AG20443 (cell line): Measurements from ENCODE around the gene TBKBP1.

Source experiments
- DNase-seq: peaks from one replicate; pipeline ENCODE4 v3.0.0; 2012; ENCODE audit warnings: low spot score, mixed read lengths

TBKBP1 gene, protein sequence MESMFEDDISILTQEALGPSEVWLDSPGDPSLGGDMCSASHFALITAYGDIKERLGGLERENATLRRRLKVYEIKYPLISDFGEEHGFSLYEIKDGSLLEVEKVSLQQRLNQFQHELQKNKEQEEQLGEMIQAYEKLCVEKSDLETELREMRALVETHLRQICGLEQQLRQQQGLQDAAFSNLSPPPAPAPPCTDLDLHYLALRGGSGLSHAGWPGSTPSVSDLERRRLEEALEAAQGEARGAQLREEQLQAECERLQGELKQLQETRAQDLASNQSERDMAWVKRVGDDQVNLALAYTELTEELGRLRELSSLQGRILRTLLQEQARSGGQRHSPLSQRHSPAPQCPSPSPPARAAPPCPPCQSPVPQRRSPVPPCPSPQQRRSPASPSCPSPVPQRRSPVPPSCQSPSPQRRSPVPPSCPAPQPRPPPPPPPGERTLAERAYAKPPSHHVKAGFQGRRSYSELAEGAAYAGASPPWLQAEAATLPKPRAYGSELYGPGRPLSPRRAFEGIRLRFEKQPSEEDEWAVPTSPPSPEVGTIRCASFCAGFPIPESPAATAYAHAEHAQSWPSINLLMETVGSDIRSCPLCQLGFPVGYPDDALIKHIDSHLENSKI

GRCh38 chr17:47693731-47694580 is at the start of gene TBKBP1:
TBKBP1 (plus strand) TSS chr17:47694161; CDS start chr17:47696113, 1,952 bp downstream.
- peak; percentile 69 for DNase-seq

DNA sequence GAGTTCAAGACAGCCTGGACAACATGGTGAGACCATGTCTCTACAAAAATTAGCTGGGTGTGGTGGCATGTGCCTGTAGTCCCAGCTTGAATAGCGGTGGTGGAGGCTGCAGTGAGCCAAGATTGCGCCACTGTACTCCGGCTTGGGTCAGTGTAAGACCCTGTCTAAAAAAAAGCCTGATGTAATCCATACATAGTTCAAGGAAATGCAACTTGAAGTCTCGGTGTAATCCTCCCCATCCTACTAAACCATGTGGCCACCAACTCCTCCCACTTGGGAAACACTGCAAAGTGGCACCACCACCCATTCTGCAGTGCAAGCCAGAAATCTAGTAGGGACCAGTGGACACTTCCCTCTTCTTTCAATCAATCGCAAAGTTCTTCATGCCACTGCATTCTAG is 49.6 kb upstream of the TBKBP1 start:
- no peak for DNase-seq

DNA sequence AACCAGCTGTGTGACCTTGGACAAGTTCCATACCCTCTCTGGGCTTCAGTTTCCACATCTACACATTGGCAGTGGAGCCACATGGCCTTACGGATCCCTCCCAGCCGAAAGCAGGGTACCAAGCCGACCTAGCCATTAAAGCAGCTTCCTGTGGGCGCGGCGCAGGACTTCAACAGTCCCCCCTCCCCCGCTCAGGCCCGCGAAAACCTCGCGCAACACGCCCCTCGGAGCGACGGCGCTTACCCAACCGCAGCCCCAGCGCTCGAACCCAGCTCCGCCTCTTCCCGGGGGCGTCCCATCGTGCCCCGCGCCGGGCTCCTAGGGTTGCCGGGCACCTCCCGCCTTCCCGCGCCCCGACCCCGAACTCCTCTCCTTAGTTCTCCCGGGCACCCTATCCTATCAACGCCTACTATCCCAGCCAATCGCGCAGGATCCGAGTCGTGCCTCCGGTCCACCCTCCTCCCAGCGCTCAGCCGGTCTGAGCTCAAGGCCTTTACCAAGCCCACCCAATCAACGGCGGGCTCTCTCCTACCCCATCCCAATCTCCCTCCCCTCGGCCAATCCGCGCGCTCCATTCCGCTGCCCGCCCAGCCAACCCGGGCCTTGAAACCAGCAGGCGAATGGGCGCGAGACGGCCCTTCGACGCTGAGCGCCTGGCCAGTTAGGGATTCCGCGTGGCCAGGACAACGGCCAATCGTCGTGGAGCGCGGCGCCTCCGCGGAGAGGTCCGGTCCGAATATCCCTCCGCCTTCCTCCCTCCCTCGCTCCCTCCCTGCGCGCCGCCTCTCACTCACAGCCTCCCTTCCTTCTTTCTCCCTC is 44.6 kb upstream of the TBKBP1 start, which contains the start of gene KPNB1:
KPNB1 (plus strand) TSS at position 767 of the 819 bp plus-strand sequence. CDS start 326 bp downstream, outside the sequence.
- DNase-seq = peak; percentile 95

- DNase-seq = no peak
Measured at GRCh38 chr17:47649972-47650524, 43.9 kb upstream of the TBKBP1 start.

GRCh38 chr17:47650525-47651522 is 43.1 kb upstream of the TBKBP1 start:
- DNase-seq = peak; percentile 97

DNA sequence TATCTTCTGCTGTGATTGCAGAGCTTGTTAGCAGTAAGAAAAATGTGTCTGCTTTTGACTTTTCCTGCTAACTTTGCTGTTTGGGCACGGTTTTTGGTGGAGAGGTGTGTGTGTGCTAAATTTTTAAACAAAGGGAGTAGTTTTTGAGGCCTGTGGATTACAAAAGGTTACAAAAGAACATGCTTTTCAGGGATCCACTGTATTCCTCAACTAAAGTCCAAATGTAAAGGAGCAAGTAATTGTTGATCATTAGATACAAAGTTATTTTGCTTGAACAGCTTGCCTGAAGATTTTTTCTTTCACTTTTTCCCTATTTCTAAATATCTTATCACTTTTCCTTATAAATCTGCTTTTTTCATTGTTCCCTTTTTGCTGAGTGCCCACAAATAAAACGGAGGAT is 42.3 kb upstream of the TBKBP1 start:
- no peak for DNase-seq

- DNase-seq = no peak
Measured at GRCh38 chr17:47652570-47652969, 41.4 kb upstream of the TBKBP1 start.

DNA sequence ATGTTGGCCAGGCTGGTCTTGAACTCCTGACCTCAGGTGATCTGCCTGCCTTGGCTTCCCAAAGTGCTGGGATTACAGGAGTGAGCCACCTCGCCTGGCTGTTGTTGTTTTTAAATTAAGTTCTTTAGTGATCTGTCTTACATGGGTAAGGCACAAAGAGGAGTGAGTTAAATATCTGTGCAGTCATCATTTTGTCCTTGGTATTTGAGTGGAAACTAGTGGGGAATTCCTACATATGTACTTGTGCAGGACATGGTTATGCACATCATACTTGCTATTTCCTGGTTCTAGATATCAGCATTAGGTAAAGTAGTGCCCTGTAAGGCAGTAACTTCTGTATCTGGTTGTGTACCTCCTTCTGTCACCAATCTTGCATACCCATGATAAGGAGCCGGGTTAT is 40.5 kb upstream of the TBKBP1 start:
- DNase-seq = no peak

DNA sequence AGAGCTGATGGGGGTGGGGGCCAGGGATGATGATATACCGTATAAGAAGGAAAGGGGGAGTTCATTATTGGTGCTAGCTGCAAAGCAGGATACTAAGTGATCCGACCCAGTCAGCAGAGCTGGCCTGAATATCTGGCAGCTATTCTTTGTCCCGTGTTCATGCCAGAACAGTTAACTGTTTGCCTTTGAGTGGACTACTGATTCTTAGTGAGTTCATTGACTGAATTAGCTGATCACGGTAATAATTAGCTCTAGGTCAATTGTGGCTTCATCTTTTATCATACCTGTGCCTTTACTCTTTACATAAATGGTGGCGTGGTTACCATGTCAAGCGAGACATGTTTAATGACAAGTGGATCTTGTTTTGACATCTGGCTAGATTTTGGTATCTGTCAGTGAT is 39.0 kb upstream of the TBKBP1 start:
- no peak for DNase-seq

GRCh38 chr17:47660064-47660492 is 33.9 kb upstream of the TBKBP1 start:
- DNase-seq = no peak

DNA sequence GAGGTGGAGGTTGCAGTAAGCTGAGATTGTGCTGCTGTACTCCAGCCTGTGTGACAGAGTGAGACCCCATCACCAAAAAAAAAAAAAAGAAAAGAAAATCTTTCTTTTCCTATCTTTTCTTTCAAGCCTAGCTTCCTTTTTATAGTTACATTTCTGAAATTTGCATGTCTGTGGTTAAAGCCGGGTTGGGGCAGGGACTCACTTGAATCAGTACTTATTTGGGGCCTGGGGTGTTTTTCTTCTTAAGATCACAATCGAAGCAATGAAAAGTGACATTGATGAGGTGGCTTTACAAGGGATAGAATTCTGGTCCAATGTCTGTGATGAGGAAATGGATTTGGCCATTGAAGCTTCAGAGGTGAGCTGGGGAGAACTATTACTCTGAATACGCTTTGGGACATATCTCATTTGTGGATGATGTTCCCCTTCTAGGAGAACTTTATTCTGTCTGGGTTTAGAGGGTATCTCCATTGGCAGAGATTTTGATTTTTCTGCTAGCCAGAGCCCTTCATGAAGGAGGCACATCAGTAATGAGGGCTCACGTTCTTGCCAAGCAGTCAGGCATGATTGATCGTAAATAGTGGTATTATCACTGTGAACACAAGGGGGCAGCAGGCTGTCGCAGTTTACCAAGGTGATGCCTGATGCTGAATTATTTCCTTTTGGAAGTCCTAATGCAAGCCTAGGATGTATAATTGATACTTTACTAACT is 29.9 kb upstream of the TBKBP1 start:
- DNase-seq = peak; percentile 71

GRCh38 chr17:47664624-47664941 is 29.4 kb upstream of the TBKBP1 start:
- DNase-seq = no peak

- peak; percentile 29 for DNase-seq
Measured at GRCh38 chr17:47665655-47666054, 28.3 kb upstream of the TBKBP1 start.

GRCh38 chr17:47669081-47669480 is 24.9 kb upstream of the TBKBP1 start:
- DNase-seq = no peak

GRCh38 chr17:47670064-47670463 is 23.9 kb upstream of the TBKBP1 start:
- no peak for DNase-seq

DNA sequence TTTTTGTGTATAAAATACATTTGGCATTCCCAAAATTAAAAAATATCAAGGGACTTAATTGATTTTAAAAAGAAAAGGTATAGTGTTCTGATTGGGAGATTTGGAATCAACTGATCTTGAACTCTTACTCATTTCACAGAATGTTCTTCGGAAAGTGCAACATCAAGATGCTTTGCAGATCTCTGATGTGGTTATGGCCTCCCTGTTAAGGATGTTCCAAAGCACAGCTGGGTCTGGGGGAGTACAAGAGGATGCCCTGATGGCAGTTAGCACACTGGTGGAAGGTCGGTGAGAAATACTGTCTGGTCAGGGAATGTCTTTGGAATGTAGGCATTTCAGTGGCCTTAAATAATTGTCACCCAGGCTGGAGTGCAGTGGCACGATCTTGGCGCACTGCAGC is 19.5 kb upstream of the TBKBP1 start:
- no peak for DNase-seq

DNA sequence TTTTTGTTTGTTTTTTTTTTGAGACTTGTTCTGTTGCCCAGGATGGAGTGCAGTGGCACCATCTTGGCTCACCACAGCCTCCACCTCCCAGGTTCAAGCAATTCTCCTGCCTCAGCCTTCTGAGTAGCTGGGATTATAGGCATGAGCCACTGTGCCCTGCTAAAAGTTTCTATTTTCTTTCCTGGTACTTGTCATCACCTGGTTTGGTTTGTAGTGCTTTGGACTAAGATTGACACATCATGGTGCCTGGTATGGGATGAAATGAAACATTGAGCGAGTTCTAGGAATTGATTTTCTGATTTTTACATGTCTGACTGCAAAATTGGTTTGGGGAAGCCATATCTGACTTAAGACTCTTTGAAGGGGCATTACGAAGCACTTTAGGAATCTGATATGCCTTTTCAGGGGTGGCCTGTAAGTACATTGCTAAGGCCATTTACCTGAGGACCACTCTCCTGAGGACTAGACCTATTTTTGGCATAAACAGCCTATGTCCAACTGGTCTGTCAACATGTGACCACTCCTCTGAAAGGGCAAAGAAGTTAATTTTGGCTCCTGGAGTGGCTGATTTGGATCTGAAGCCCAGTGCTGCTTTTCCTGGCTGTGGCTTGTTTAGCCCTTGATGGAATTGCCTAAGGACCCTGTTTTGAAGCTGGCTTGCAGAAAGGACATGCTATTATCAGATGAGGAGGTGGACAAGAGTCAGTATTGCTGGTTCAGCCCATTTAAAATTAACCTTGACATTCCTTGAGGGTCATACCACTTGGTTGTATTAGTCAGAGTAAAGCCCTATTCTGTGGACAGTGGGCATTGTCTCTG is 18.4 kb upstream of the TBKBP1 start:
- no peak for DNase-seq

GRCh38 chr17:47676199-47676472 is 17.8 kb upstream of the TBKBP1 start:
- DNase-seq = no peak
